ENCODE results near the gene CMPK1. TPM values are rescaled to one million over a fixed set of nuclear protein-coding genes. Genes with fewer than 3 reads are reported as not detected.

Gene CMPK1
- total and polyA plus RNA-seq, 10 of the 15 experiments (the other 5 are each of a cell fraction or from before 2014, with no cell fraction given): 43.7 to 159 (median 85.6) TPM

DNA sequence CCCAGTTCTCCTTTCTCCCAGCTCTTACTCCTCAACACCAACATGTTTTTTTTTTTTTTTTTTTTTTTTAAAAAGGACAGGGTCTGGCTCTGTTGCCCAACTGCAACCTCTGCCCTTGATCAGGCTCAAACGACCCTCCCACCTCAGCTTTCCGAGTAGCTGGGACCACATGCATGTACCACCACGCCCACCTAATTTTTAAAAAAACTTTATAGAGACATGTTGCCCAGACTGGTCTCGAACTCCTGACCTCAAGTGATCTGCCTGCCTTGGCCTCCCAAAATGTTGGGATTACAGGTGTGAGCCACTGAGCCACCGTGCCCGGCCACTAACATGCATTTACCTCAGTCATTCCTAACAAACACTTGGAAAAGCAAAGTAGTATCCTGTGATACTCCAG, 51.4 kb downstream of the CMPK1 start (continued):
- TF ChIP-seq, protein P1, sequence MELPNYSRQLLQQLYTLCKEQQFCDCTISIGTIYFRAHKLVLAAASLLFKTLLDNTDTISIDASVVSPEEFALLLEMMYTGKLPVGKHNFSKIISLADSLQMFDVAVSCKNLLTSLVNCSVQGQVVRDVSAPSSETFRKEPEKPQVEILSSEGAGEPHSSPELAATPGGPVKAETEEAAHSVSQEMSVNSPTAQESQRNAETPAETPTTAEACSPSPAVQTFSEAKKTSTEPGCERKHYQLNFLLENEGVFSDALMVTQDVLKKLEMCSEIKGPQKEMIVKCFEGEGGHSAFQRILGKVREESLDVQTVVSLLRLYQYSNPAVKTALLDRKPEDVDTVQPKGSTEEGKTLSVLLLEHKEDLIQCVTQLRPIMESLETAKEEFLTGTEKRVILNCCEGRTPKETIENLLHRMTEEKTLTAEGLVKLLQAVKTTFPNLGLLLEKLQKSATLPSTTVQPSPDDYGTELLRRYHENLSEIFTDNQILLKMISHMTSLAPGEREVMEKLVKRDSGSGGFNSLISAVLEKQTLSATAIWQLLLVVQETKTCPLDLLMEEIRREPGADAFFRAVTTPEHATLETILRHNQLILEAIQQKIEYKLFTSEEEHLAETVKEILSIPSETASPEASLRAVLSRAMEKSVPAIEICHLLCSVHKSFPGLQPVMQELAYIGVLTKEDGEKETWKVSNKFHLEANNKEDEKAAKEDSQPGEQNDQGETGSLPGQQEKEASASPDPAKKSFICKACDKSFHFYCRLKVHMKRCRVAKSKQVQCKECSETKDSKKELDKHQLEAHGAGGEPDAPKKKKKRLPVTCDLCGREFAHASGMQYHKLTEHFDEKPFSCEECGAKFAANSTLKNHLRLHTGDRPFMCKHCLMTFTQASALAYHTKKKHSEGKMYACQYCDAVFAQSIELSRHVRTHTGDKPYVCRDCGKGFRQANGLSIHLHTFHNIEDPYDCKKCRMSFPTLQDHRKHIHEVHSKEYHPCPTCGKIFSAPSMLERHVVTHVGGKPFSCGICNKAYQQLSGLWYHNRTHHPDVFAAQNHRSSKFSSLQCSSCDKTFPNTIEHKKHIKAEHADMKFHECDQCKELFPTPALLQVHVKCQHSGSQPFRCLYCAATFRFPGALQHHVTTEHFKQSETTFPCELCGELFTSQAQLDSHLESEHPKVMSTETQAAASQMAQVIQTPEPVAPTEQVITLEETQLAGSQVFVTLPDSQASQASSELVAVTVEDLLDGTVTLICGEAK (IDR thresholded peaks at IDR 0.05; ENCODE audit: borderline replicate concordance): no peak
- TF ChIP-seq, protein P2, sequence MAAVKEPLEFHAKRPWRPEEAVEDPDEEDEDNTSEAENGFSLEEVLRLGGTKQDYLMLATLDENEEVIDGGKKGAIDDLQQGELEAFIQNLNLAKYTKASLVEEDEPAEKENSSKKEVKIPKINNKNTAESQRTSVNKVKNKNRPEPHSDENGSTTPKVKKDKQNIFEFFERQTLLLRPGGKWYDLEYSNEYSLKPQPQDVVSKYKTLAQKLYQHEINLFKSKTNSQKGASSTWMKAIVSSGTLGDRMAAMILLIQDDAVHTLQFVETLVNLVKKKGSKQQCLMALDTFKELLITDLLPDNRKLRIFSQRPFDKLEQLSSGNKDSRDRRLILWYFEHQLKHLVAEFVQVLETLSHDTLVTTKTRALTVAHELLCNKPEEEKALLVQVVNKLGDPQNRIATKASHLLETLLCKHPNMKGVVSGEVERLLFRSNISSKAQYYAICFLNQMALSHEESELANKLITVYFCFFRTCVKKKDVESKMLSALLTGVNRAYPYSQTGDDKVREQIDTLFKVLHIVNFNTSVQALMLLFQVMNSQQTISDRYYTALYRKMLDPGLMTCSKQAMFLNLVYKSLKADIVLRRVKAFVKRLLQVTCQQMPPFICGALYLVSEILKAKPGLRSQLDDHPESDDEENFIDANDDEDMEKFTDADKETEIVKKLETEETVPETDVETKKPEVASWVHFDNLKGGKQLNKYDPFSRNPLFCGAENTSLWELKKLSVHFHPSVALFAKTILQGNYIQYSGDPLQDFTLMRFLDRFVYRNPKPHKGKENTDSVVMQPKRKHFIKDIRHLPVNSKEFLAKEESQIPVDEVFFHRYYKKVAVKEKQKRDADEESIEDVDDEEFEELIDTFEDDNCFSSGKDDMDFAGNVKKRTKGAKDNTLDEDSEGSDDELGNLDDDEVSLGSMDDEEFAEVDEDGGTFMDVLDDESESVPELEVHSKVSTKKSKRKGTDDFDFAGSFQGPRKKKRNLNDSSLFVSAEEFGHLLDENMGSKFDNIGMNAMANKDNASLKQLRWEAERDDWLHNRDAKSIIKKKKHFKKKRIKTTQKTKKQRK (IDR thresholded peaks at IDR 0.05; ENCODE audit: low read depth, low read length): no peak
- TF ChIP-seq BCL11A (IDR thresholded peaks at IDR 0.05; ENCODE audit: low read depth, low read length): no peak
- TF ChIP-seq, protein P3, sequence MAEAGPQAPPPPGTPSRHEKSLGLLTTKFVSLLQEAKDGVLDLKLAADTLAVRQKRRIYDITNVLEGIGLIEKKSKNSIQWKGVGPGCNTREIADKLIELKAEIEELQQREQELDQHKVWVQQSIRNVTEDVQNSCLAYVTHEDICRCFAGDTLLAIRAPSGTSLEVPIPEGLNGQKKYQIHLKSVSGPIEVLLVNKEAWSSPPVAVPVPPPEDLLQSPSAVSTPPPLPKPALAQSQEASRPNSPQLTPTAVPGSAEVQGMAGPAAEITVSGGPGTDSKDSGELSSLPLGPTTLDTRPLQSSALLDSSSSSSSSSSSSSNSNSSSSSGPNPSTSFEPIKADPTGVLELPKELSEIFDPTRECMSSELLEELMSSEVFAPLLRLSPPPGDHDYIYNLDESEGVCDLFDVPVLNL (IDR thresholded peaks at IDR 0.05; ENCODE audit: low read depth, low read length): no peak
- TF ChIP-seq IKZF2 (IDR thresholded peaks at IDR 0.05): no peak
- TF ChIP-seq DPF2 (IDR thresholded peaks at IDR 0.05): no peak
- no peak for TF ChIP-seq PML (IDR thresholded peaks at IDR 0.05; ENCODE audit: low read length)
- TF ChIP-seq NFYB (IDR thresholded peaks at IDR 0.05; ENCODE audit: insufficient read depth, low read depth, low read length): no peak
- TF ChIP-seq, protein P4, sequence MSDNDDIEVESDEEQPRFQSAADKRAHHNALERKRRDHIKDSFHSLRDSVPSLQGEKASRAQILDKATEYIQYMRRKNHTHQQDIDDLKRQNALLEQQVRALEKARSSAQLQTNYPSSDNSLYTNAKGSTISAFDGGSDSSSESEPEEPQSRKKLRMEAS (IDR thresholded peaks at IDR 0.05; ENCODE audit: low read depth, low read length): no peak
- TF ChIP-seq, protein P5, sequence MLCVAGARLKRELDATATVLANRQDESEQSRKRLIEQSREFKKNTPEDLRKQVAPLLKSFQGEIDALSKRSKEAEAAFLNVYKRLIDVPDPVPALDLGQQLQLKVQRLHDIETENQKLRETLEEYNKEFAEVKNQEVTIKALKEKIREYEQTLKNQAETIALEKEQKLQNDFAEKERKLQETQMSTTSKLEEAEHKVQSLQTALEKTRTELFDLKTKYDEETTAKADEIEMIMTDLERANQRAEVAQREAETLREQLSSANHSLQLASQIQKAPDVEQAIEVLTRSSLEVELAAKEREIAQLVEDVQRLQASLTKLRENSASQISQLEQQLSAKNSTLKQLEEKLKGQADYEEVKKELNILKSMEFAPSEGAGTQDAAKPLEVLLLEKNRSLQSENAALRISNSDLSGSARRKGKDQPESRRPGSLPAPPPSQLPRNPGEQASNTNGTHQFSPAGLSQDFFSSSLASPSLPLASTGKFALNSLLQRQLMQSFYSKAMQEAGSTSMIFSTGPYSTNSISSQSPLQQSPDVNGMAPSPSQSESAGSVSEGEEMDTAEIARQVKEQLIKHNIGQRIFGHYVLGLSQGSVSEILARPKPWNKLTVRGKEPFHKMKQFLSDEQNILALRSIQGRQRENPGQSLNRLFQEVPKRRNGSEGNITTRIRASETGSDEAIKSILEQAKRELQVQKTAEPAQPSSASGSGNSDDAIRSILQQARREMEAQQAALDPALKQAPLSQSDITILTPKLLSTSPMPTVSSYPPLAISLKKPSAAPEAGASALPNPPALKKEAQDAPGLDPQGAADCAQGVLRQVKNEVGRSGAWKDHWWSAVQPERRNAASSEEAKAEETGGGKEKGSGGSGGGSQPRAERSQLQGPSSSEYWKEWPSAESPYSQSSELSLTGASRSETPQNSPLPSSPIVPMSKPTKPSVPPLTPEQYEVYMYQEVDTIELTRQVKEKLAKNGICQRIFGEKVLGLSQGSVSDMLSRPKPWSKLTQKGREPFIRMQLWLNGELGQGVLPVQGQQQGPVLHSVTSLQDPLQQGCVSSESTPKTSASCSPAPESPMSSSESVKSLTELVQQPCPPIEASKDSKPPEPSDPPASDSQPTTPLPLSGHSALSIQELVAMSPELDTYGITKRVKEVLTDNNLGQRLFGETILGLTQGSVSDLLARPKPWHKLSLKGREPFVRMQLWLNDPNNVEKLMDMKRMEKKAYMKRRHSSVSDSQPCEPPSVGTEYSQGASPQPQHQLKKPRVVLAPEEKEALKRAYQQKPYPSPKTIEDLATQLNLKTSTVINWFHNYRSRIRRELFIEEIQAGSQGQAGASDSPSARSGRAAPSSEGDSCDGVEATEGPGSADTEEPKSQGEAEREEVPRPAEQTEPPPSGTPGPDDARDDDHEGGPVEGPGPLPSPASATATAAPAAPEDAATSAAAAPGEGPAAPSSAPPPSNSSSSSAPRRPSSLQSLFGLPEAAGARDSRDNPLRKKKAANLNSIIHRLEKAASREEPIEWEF (IDR thresholded peaks at IDR 0.05; ENCODE audit: insufficient replicate concordance, low read depth, low read length): no peak
- TF ChIP-seq ZNF217 (IDR thresholded peaks at IDR 0.05): no peak
- TF ChIP-seq, protein P6, sequence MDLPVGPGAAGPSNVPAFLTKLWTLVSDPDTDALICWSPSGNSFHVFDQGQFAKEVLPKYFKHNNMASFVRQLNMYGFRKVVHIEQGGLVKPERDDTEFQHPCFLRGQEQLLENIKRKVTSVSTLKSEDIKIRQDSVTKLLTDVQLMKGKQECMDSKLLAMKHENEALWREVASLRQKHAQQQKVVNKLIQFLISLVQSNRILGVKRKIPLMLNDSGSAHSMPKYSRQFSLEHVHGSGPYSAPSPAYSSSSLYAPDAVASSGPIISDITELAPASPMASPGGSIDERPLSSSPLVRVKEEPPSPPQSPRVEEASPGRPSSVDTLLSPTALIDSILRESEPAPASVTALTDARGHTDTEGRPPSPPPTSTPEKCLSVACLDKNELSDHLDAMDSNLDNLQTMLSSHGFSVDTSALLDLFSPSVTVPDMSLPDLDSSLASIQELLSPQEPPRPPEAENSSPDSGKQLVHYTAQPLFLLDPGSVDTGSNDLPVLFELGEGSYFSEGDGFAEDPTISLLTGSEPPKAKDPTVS (IDR thresholded peaks at IDR 0.05; ENCODE audit: low read depth, low read length): no peak
